ENCODE data around the gene POLR2J. TPM values are rescaled to one million over a fixed set of nuclear protein-coding genes. Genes with fewer than 3 reads are reported as not detected.
"Not testable (repeated sequence)": the region's sequence is repeated elsewhere in the genome, so short reads cannot be mapped to it uniquely, and the experiment has no call there.

Gene POLR2J
- total and polyA plus RNA-seq, 2 experiments from 2014 or later, result 16.3 to 77.4 TPM

GRCh38 chr7:102515889-102516288, 37.2 kb upstream of the POLR2J start:
- H3K27me3 ChIP-seq; H3K9me3 ChIP-seq (ENCODE audit: low read depth); DNase-seq (ENCODE audit: low spot score); H3K36me3 ChIP-seq (replicated peaks; ENCODE audit: insufficient read depth, low read depth); H3K4me3 ChIP-seq; H3K4me1 ChIP-seq (ENCODE audit: insufficient read depth); H2AFZ ChIP-seq; H3K27ac ChIP-seq; H4K20me1 ChIP-seq (ENCODE audit: insufficient read depth, poor library complexity, severe bottlenecking); H3K79me2 ChIP-seq; H3K4me2 ChIP-seq; H3K9me2 ChIP-seq (replicated peaks; ENCODE audit: insufficient read depth): not testable (repeated sequence)
- WGBS (ENCODE audit: low lambda C conversion rate, missing lambda C conversion rate), result no CpG with 5 or more reads among the region's 3 CpGs

GRCh38 chr7:102514881-102515721, 36.4 kb upstream of the POLR2J start:
- not testable (repeated sequence) for H3K9me2 ChIP-seq (replicated peaks; ENCODE audit: insufficient read depth); H3K36me3 ChIP-seq (replicated peaks; ENCODE audit: insufficient read depth, low read depth); H3K4me3 ChIP-seq; H4K20me1 ChIP-seq (ENCODE audit: insufficient read depth, poor library complexity, severe bottlenecking); H3K27ac ChIP-seq; H3K27me3 ChIP-seq; H3K79me2 ChIP-seq; DNase-seq (ENCODE audit: low spot score); H2AFZ ChIP-seq; H3K4me1 ChIP-seq (ENCODE audit: insufficient read depth); H3K9me3 ChIP-seq (ENCODE audit: low read depth); H3K4me2 ChIP-seq
- WGBS (ENCODE audit: low lambda C conversion rate, missing lambda C conversion rate), result 100% methylated on average over 2 of the region's 15 CpGs

- not testable (repeated sequence) for H3K36me3 ChIP-seq (replicated peaks; ENCODE audit: insufficient read depth, low read depth); H3K4me1 ChIP-seq (ENCODE audit: insufficient read depth); H3K9me2 ChIP-seq (replicated peaks; ENCODE audit: insufficient read depth); H2AFZ ChIP-seq; H3K27me3 ChIP-seq; H3K79me2 ChIP-seq; H3K4me2 ChIP-seq; H3K4me3 ChIP-seq; H4K20me1 ChIP-seq (ENCODE audit: insufficient read depth, poor library complexity, severe bottlenecking); H3K27ac ChIP-seq; H3K9me3 ChIP-seq (ENCODE audit: low read depth)
- peak; percentile 77 for DNase-seq (ENCODE audit: low spot score)
- 40% methylated on average over 1 of the region's 5 CpGs for WGBS (ENCODE audit: low lambda C conversion rate, missing lambda C conversion rate)
These were observed 34.0 kb upstream of the POLR2J start for GRCh38 chr7:102512642-102513221.

GRCh38 chr7:102511860-102512522, 33.3 kb upstream of the POLR2J start:
- H3K9me3 ChIP-seq (ENCODE audit: low read depth); H3K4me1 ChIP-seq (ENCODE audit: insufficient read depth); H3K9me2 ChIP-seq (replicated peaks; ENCODE audit: insufficient read depth); H3K27ac ChIP-seq; H3K36me3 ChIP-seq (replicated peaks; ENCODE audit: insufficient read depth, low read depth); DNase-seq (ENCODE audit: low spot score); H3K4me3 ChIP-seq; H4K20me1 ChIP-seq (ENCODE audit: insufficient read depth, poor library complexity, severe bottlenecking); H3K79me2 ChIP-seq; H2AFZ ChIP-seq; H3K27me3 ChIP-seq; H3K4me2 ChIP-seq: not testable (repeated sequence)
- WGBS (ENCODE audit: low lambda C conversion rate, missing lambda C conversion rate), result no CpG with 5 or more reads among the region's 30 CpGs

GRCh38 chr7:102510575-102510974, 31.9 kb upstream of the POLR2J start:
- H3K9me2 ChIP-seq (replicated peaks; ENCODE audit: insufficient read depth); H3K4me1 ChIP-seq (ENCODE audit: insufficient read depth); H3K4me3 ChIP-seq; H4K20me1 ChIP-seq (ENCODE audit: insufficient read depth, poor library complexity, severe bottlenecking); H3K9me3 ChIP-seq (ENCODE audit: low read depth); H3K4me2 ChIP-seq; H3K79me2 ChIP-seq; H3K36me3 ChIP-seq (replicated peaks; ENCODE audit: insufficient read depth, low read depth); H3K27ac ChIP-seq; H3K27me3 ChIP-seq; DNase-seq (ENCODE audit: low spot score); H2AFZ ChIP-seq: not testable (repeated sequence)
- 95% methylated on average over 5 of the region's 8 CpGs for whole genome bisulfite sequencing (ENCODE audit: low lambda C conversion rate, missing lambda C conversion rate)

- not testable (repeated sequence) for H3K4me1 ChIP-seq (ENCODE audit: insufficient read depth); H3K9me2 ChIP-seq (replicated peaks; ENCODE audit: insufficient read depth); H3K36me3 ChIP-seq (replicated peaks; ENCODE audit: insufficient read depth, low read depth); H3K27ac ChIP-seq; H3K4me3 ChIP-seq; DNase-seq (ENCODE audit: low spot score); H3K4me2 ChIP-seq; H2AFZ ChIP-seq; H4K20me1 ChIP-seq (ENCODE audit: insufficient read depth, poor library complexity, severe bottlenecking); H3K27me3 ChIP-seq; H3K79me2 ChIP-seq; H3K9me3 ChIP-seq (ENCODE audit: low read depth)
- 85% methylated on average over 3 of the region's 8 CpGs for WGBS (ENCODE audit: low lambda C conversion rate, missing lambda C conversion rate)
These were observed 28.8 kb upstream of the POLR2J start for GRCh38 chr7:102507410-102508088.

GRCh38 chr7:102505298-102506185, 26.8 kb upstream of the POLR2J start:
- not testable (repeated sequence) for H3K4me1 ChIP-seq (ENCODE audit: insufficient read depth); H3K9me3 ChIP-seq (ENCODE audit: low read depth); H3K36me3 ChIP-seq (replicated peaks; ENCODE audit: insufficient read depth, low read depth); H3K4me3 ChIP-seq; DNase-seq (ENCODE audit: low spot score); H3K4me2 ChIP-seq; H4K20me1 ChIP-seq (ENCODE audit: insufficient read depth, poor library complexity, severe bottlenecking); H2AFZ ChIP-seq; H3K79me2 ChIP-seq; H3K9me2 ChIP-seq (replicated peaks; ENCODE audit: insufficient read depth); H3K27ac ChIP-seq; H3K27me3 ChIP-seq
- WGBS (ENCODE audit: low lambda C conversion rate, missing lambda C conversion rate), result 86% methylated on average over 5 of the region's 24 CpGs

- not testable (repeated sequence) for H3K79me2 ChIP-seq; H3K27me3 ChIP-seq; H2AFZ ChIP-seq; H4K20me1 ChIP-seq (ENCODE audit: insufficient read depth, poor library complexity, severe bottlenecking); DNase-seq (ENCODE audit: low spot score); H3K4me2 ChIP-seq; H3K9me3 ChIP-seq (ENCODE audit: low read depth); H3K4me3 ChIP-seq; H3K27ac ChIP-seq; H3K4me1 ChIP-seq (ENCODE audit: insufficient read depth); H3K9me2 ChIP-seq (replicated peaks; ENCODE audit: insufficient read depth); H3K36me3 ChIP-seq (replicated peaks; ENCODE audit: insufficient read depth, low read depth)
- no CpG with 5 or more reads among the region's 12 CpGs for WGBS (ENCODE audit: low lambda C conversion rate, missing lambda C conversion rate)
These were observed 24.4 kb upstream of the POLR2J start for GRCh38 chr7:102503141-102503540.

Measured in hepatocyte (in vitro differentiated cells).